Stomach (tissue), 4 donors: ENCODE results near the gene IRS2.

Source experiments
- POLR2A ChIP-seq, 4 donors: fragments of 450-650 bp; IDR thresholded peaks; one replicate each; pipeline ENCODE4 v1.6.1; 2016; ENCODE audit warnings: antibody characterized with exemption in 4 of 4, control low read depth in 2 of 4, mild to moderate bottlenecking in 1 of 4, moderate library complexity in 1 of 4
- POLR2AphosphoS5 ChIP-seq, 3 donors: sonication (generic); formaldehyde crosslinking; IDR thresholded peaks; one replicate each; pipeline ENCODE4 v1.6.1; 2016; ENCODE audit warnings: antibody characterized with exemption in 3 of 3
- TF ChIP-seq, protein P1 (sequence below), 7 experiments: fragments of 450-650 bp in 4 of 7; fragments of 200-600 bp in 3 of 7; sonication (generic) in 3 of 7; IDR thresholded peaks; one replicate each; pipeline ENCODE4 v1.5.1; 2016 to 2019; ENCODE audit warnings: antibody characterized with exemption in 7 of 7, control low read depth in 2 of 7, mild to moderate bottlenecking in 1 of 7

- TF ChIP-seq, protein P1, sequence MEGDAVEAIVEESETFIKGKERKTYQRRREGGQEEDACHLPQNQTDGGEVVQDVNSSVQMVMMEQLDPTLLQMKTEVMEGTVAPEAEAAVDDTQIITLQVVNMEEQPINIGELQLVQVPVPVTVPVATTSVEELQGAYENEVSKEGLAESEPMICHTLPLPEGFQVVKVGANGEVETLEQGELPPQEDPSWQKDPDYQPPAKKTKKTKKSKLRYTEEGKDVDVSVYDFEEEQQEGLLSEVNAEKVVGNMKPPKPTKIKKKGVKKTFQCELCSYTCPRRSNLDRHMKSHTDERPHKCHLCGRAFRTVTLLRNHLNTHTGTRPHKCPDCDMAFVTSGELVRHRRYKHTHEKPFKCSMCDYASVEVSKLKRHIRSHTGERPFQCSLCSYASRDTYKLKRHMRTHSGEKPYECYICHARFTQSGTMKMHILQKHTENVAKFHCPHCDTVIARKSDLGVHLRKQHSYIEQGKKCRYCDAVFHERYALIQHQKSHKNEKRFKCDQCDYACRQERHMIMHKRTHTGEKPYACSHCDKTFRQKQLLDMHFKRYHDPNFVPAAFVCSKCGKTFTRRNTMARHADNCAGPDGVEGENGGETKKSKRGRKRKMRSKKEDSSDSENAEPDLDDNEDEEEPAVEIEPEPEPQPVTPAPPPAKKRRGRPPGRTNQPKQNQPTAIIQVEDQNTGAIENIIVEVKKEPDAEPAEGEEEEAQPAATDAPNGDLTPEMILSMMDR (IDR thresholded peaks at IDR 0.05) = no peak
- no peak for TF ChIP-seq POLR2AphosphoS5 (IDR thresholded peaks at IDR 0.05)
- TF ChIP-seq POLR2A (IDR thresholded peaks at IDR 0.05) = no peak
These were observed 23.6 kb downstream of the IRS2 start for GRCh38 chr13:109762791-109763190.
